Mammary epithelial cell (primary cell): ENCODE measurements around the gene ZNHIT1.

Experiments used
- EZH2 ChIP-seq: IDR thresholded peaks from 2 replicates; pipeline ENCODE4 v1.6.1; 2012; ENCODE audit warnings: low read length, inconsistent platforms, borderline replicate concordance
- TF ChIP-seq, protein P1 (sequence below), 2 donors: IDR thresholded peaks in 1 of 2; conservative IDR thresholded peaks in 1 of 2; 2 replicates each; pipeline ENCODE4 v1.5.1; 2011 to 2012; ENCODE audit warnings: inconsistent platforms in 2 of 2, low read length in 2 of 2, mild to moderate bottlenecking in 2 of 2, control low read depth in 1 of 2, low read depth in 1 of 2; ENCODE audit not compliant: insufficient read depth in 1 of 2; ENCODE audit errors: extremely low read depth in 1 of 2

DNA sequence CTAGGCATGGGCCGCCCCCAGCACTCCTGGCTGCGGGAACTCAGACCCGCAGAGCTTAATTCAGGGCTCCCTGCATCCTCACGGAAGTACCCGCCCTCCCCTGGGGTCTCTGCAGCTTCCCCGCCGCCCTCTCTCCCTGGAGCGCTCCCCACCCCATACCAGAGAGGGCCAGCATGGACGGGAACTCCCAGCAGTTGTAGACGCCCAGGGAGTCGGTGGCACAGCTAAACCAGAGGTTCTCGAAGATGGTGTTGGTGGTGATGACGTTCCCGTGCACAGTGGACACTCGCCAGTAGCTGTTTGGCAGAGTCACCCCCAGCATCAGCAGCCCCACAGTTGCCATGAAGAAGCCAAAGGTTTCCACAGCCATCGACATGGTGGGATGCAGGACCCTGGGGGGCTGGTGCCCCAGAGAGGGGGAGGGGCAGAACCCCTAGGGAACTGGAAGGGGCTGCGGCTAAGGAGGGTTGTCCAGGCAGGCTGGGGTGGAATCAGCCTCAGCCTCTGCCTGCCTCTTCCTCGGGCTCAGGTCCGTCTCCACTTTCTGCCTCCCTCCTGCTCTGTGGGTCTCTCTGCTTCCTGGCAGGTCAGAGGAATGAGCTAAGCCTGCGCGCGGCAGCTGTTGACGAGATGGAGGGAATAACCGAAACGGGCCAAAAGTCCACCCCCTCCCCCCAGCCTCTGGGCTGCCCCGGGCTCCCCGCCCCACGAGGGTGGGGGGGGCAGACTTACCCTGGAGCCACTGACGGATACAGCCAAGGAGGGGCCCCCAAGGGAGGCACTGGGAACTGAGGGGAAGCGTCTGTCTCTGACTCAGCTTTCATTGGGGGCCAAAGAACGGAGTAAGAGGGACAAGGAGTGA is 19.5 kb downstream of the ZNHIT1 start, which contains the start of gene CLDN15:
- TF ChIP-seq, protein P1, sequence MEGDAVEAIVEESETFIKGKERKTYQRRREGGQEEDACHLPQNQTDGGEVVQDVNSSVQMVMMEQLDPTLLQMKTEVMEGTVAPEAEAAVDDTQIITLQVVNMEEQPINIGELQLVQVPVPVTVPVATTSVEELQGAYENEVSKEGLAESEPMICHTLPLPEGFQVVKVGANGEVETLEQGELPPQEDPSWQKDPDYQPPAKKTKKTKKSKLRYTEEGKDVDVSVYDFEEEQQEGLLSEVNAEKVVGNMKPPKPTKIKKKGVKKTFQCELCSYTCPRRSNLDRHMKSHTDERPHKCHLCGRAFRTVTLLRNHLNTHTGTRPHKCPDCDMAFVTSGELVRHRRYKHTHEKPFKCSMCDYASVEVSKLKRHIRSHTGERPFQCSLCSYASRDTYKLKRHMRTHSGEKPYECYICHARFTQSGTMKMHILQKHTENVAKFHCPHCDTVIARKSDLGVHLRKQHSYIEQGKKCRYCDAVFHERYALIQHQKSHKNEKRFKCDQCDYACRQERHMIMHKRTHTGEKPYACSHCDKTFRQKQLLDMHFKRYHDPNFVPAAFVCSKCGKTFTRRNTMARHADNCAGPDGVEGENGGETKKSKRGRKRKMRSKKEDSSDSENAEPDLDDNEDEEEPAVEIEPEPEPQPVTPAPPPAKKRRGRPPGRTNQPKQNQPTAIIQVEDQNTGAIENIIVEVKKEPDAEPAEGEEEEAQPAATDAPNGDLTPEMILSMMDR (conservative IDR thresholded peaks at IDR 0.05 in 1 of 2, IDR thresholded peaks at IDR 0.05 in 1 of 2; ENCODE audit: extremely low read depth in 1 of 2, insufficient read depth in 1 of 2, low read depth in 1 of 2, low read length in 2 of 2), result no peak
- TF ChIP-seq EZH2, result no peak
